PFSK-1 (cell line): ENCODE results near the gene TENT5D.

Experiments used
- FOXP2 ChIP-seq: optimal IDR thresholded peaks from 2 replicates; pipeline ENCODE3; 2011; ENCODE audit warnings: borderline replicate concordance, control low read depth, inconsistent platforms; ENCODE audit not compliant: insufficient read depth; ENCODE audit errors: extremely low read length, extremely low read depth
- POLR2AphosphoS5 ChIP-seq: IDR thresholded peaks from 2 replicates; pipeline ENCODE4 v1.6.1; 2012; ENCODE audit warnings: low read depth, mild to moderate bottlenecking, control low read depth, low read length, moderate library complexity
- REST ChIP-seq, 2 experiments: IDR thresholded peaks; 2 replicates each; pipeline versions ENCODE4 v1.6.1 to v1.8.0; 2011 to 2012; ENCODE audit warnings: low read depth in 2 of 2, low read length in 2 of 2, control low read depth in 1 of 2, inconsistent platforms in 1 of 2, mild to moderate bottlenecking in 1 of 2, moderate library complexity in 1 of 2; ENCODE audit not compliant: insufficient read depth in 1 of 2
- SIN3A ChIP-seq: IDR thresholded peaks from 2 replicates; pipeline ENCODE4 v1.6.1; 2012; ENCODE audit warnings: mild to moderate bottlenecking, low read length, moderate library complexity, borderline replicate concordance; ENCODE audit not compliant: insufficient read depth
- TAF1 ChIP-seq: IDR thresholded peaks from 2 replicates; pipeline ENCODE4 v1.6.1; 2012; ENCODE audit warnings: low read length, control low read depth, borderline replicate concordance; ENCODE audit not compliant: insufficient read depth

TENT5D gene

GRCh38 chrX:80485543-80485942 lies 65.3 kb downstream of the TENT5D start:
- TF ChIP-seq TAF1 (no peak), FOXP2 (no peak), REST (IDR thresholded peaks at IDR 0.05; ENCODE audit: insufficient read depth in 1 of 2, low read depth in 2 of 2, low read length in 2 of 2) (no peak), SIN3A (no peak), POLR2AphosphoS5 (no peak)

GRCh38 chrX:80486299-80486698 lies 66.1 kb downstream of the TENT5D start:
- TF ChIP-seq REST (IDR thresholded peaks at IDR 0.05; ENCODE audit: insufficient read depth in 1 of 2, low read depth in 2 of 2, low read length in 2 of 2) = no peak
- TF ChIP-seq TAF1 = no peak
- no peak for TF ChIP-seq SIN3A
- no peak for TF ChIP-seq FOXP2
- no peak for TF ChIP-seq POLR2AphosphoS5

- no peak for TF ChIP-seq TAF1
- no peak for TF ChIP-seq SIN3A
- no peak for TF ChIP-seq POLR2AphosphoS5
- TF ChIP-seq FOXP2 = no peak
- TF ChIP-seq REST (IDR thresholded peaks at IDR 0.05; ENCODE audit: insufficient read depth in 1 of 2, low read depth in 2 of 2, low read length in 2 of 2) = no peak
Observed at GRCh38 chrX:80489166-80489565, 68.9 kb downstream of the TENT5D start.
